ENCODE data around the gene EMC6. TPM values are rescaled to one million over a fixed set of nuclear protein-coding genes. Genes with fewer than 3 reads are reported as not detected.

EMC6 gene
- 18.9 TPM for total RNA-seq

- intact Hi-C loops (cut with DNase I): no loop called here
- Histone ChIP-seq H3K36me3 (peaks cover 0 to 18% of the 10 kb centered on the region in 2 donors), H3K27ac (peak within 1 kb of the TSS; percentile 97), H3K9me3 (no peaks in the 10 kb centered on the region), H3K4me1 (peaks cover 49% of the 10 kb centered on the region), H3K27me3 (no peaks in the 10 kb centered on the region), H3K4me3 (peak within 1 kb of the TSS; percentile 76 to 98)
- TF ChIP-seq CTCF (IDR thresholded peaks at IDR 0.05) (no peak), POLR2A (IDR thresholded peaks at IDR 0.05) (peak in 1 of 2 donors; percentile 93), POLR2AphosphoS5 (IDR thresholded peaks at IDR 0.05; ENCODE audit: insufficient read depth in 1 of 2, low read depth in 1 of 2) (peak in 1 of 2 donors; percentile 99)
- DNase-seq (ENCODE audit: extremely low spot score in 2 of 2): peak; percentile 98 to 99
Observed at GRCh38 chr17:3668279-3669084, at the start of gene EMC6, which contains the start of gene TAX1BP3. TSS of gene EMC6 (plus strand) at chr17:3668812. CDS start at chr17:3669147, 335 bp downstream. TSS of gene TAX1BP3 (minus strand) at chr17:3668578. CDS start at chr17:3668526, 52 bp downstream.

DNA sequence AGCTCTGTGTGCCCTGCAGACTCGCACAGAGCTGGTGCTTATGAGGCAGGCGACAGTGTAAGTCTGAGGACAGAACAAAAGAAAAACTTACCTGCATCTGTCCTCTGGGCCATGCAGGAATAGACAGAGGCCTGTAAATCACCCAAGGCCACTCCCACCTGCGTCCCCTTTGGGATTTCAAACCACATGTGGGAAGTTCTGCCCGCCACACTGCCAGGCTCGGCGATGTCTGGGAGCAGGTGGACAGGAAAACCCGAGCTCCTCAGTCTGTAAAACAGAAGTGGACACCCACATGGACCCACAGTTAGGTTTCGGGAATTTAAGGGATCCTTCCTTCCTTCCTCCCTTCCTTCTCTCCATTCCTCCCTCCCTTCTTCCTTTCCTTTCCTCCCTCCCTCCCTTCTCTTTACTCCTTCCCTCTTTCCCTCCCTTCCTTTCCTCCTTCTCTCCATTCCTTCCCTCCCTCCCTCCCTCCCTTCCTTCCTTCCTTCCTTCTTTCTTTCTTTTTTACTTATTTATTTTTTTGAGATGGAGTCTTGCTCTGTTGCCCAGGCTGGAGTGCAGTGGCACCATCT is 47.4 kb upstream of the EMC6 start:
- Histone ChIP-seq H3K27ac (no peak overlapping the region), H3K4me3 (no peak overlapping the region), H3K9me3 (no peaks in the 10 kb centered on the region), H3K27me3 (no peaks in the 10 kb centered on the region), H3K36me3 (peaks cover 0 to 66% of the 10 kb centered on the region in 2 donors), H3K4me1 (no peaks in the 10 kb centered on the region)
- intact Hi-C loops (cut with DNase I): no loop called here
- no peak for DNase-seq (ENCODE audit: extremely low spot score in 2 of 2)
- no peak for TF ChIP-seq POLR2AphosphoS5 (IDR thresholded peaks at IDR 0.05; ENCODE audit: insufficient read depth in 1 of 2, low read depth in 1 of 2)
- TF ChIP-seq CTCF (IDR thresholded peaks at IDR 0.05): no peak
- no peak for TF ChIP-seq POLR2A (IDR thresholded peaks at IDR 0.05)

DNA sequence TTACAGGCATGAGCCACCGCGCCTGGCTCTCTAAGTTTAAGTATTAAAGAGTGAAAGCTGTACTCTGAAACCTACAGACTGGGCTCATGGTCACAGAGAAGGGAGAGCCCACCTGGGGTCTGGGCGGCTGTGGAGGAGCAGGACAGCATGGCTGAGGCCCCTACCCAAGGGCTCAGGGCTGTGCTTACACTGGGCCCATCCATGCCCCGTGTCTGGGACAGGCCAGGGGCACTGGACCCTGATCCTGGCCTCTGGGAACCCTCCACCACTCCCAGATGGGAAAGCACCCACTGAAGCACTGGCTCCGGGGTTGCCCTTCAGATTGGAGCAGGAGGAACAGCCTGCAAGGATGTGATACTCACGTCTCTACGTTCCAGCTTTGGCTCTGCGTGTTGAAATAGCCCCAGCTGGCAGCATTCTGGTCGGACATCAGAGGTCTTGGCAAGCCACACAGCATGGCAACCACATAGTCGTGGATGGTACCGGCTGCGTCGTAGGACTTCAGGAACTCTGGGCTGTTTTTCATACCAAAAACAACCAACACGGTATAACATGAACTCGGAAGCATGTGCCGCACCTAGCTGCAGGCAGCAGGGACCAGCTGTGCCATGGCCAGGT is 45.5 kb upstream of the EMC6 start:
- Histone ChIP-seq H3K4me3 (no peak overlapping the region), H3K9me3 (no peaks in the 10 kb centered on the region), H3K27ac (no peak overlapping the region), H3K4me1 (peaks cover 9% of the 10 kb centered on the region), H3K27me3 (no peaks in the 10 kb centered on the region), H3K36me3 (peaks cover 0 to 59% of the 10 kb centered on the region in 2 donors)
- DNase-seq (ENCODE audit: extremely low spot score in 2 of 2): no peak
- TF ChIP-seq CTCF (IDR thresholded peaks at IDR 0.05): no peak
- TF ChIP-seq POLR2A (IDR thresholded peaks at IDR 0.05): no peak
- TF ChIP-seq POLR2AphosphoS5 (IDR thresholded peaks at IDR 0.05; ENCODE audit: insufficient read depth in 1 of 2, low read depth in 1 of 2): no peak
- intact Hi-C loops (cut with DNase I): no loop called here

DNA sequence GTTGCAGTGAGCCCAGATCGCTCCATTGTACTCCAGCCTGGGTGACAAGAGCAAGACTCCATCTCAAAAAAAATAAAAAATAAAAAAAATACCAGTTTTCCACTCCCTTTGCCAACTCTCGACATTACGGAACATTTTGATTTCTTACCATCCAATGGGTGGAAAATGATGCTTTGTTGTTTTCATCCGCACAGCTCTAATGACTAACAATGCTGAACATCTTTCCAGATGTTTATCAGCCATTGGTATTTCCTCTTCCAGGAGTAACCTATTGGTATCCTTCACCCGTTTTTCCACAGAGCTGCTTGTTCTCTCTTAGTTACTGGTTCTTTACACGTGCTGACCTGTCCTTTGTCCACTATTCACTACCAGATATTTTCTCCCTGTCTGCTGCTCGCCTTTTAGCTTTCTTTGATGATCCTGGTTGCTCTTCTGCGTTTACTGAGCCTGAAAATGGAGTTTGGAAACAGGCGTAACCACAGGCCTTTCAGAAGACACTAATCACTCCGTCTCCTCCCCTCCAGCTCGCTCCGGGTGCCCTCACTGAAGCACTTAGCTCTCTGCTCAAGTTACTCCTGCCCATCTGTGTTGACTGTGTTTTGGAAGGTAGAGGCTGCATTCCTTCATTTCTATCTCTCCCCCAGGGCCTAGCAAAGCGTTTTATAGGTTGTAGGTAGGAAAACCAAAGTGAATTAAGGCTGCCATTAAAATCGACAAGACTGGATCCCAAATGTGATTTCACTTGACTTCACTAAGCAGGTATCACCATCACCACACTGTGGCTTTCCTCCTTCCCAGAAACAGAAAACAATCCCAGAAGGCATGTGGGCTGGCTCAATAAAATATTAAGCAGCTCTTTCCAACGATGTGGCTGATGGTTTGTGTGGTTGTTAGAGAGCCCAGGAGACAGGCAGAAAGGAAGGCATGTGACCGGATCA is 41.5 kb upstream of the EMC6 start:
- no peak for DNase-seq (ENCODE audit: extremely low spot score in 2 of 2)
- no peak overlapping the region for H3K4me3 ChIP-seq
- no peaks in the 10 kb centered on the region for H3K27me3 ChIP-seq
- H3K36me3 ChIP-seq: peaks cover 0 to 65% of the 10 kb centered on the region in 2 donors
- TF ChIP-seq CTCF (IDR thresholded peaks at IDR 0.05): no peak
- no peak for TF ChIP-seq POLR2AphosphoS5 (IDR thresholded peaks at IDR 0.05; ENCODE audit: insufficient read depth in 1 of 2, low read depth in 1 of 2)
- intact Hi-C loops (cut with DNase I): no loop called here
- no peaks in the 10 kb centered on the region for H3K9me3 ChIP-seq
- H3K27ac ChIP-seq: peak overlapping the region; percentile 54
- H3K4me1 ChIP-seq: peaks cover 11% of the 10 kb centered on the region

All from vagina (tissue), 2 donors.